ENCODE results near the gene PTPRG. TPM values are rescaled to one million over a fixed set of nuclear protein-coding genes. Genes with fewer than 3 reads are reported as not detected.

PTPRG gene
- total RNA-seq, 2 donors from 2014 or later, result 26.0 to 26.3 TPM

DNA sequence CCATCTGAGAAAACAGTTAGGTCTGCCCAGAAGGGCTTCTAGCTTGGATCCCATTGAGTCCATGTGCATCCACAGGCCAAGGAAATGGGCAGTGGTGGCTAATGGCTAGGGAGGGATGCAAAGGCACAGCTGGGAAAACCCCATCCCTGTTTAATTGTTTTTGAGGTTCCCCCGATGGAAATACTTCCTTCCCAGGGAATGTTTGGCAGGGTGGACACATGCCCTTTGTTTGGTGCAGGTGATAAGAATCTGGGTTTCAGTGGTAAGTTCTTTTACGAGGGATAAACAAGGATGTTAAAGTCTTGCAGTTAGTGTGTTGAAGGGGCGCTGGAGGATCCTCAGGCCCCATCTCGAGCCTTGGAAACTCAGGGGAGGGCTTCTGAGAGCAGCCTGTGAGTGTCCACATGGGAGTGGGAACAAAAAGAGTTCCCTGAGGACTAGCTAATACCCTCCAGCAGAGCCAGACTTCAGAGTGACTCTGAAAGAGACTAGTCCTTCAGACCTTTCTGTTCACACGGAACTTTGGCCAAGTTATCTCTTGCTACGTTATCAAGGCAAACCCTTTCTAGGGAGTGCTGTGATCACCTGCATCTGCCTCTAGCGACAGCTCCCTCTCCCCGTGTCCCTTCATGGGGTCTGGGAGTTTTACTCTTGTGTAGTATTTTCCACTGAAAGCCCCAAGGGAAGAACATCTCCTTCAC, 17.4 kb downstream of the PTPRG start:
- Histone ChIP-seq H3K9ac (ENCODE audit: low read depth in 2 of 2, low read length in 2 of 2) (no peak overlapping the region), H3K27me3 (no peaks in the 10 kb centered on the region), H3K4me1 (no peaks in the 10 kb centered on the region), H3K27ac (no peak overlapping the region), H3K9me3 (no peaks in the 10 kb centered on the region), H3K4me3 (no peak overlapping the region), H3K36me3 (no peaks in the 10 kb centered on the region)
- intact Hi-C loops (cut with DNase I), result no loop called here
- no peak for DNase-seq
- TF ChIP-seq, protein P1, sequence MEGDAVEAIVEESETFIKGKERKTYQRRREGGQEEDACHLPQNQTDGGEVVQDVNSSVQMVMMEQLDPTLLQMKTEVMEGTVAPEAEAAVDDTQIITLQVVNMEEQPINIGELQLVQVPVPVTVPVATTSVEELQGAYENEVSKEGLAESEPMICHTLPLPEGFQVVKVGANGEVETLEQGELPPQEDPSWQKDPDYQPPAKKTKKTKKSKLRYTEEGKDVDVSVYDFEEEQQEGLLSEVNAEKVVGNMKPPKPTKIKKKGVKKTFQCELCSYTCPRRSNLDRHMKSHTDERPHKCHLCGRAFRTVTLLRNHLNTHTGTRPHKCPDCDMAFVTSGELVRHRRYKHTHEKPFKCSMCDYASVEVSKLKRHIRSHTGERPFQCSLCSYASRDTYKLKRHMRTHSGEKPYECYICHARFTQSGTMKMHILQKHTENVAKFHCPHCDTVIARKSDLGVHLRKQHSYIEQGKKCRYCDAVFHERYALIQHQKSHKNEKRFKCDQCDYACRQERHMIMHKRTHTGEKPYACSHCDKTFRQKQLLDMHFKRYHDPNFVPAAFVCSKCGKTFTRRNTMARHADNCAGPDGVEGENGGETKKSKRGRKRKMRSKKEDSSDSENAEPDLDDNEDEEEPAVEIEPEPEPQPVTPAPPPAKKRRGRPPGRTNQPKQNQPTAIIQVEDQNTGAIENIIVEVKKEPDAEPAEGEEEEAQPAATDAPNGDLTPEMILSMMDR (IDR thresholded peaks at IDR 0.05), result no peak

DNA sequence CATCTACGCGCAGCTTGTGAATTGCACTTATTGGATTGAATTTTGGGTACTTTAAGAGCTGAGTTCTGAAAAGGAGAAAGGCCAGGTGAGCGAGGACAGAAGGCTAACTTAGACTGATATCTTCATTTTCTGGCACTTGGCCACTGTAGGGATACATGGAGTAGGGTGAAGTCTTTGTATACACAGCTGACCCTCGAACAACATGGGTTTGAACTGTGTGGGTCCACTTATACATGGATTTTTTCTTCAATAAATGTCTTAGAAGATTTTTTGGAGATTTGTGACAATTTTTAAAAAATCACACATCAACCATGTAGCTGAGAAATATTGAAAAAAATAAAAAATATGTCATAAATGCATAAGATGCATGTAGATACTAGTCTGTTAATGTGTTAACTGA, 18.3 kb downstream of the PTPRG start:
- no peak overlapping the region for H3K4me3 ChIP-seq
- DNase-seq, result no peak
- H3K27ac ChIP-seq, result no peak overlapping the region
- H3K27me3 ChIP-seq, result no peaks in the 10 kb centered on the region
- TF ChIP-seq, protein P1 (IDR thresholded peaks at IDR 0.05), result no peak
- intact Hi-C loops (cut with DNase I), result no loop called here
- no peaks in the 10 kb centered on the region for H3K36me3 ChIP-seq
- no peak overlapping the region for H3K9ac ChIP-seq (ENCODE audit: low read depth in 2 of 2, low read length in 2 of 2)
- no peaks in the 10 kb centered on the region for H3K4me1 ChIP-seq
- no peaks in the 10 kb centered on the region for H3K9me3 ChIP-seq

DNA sequence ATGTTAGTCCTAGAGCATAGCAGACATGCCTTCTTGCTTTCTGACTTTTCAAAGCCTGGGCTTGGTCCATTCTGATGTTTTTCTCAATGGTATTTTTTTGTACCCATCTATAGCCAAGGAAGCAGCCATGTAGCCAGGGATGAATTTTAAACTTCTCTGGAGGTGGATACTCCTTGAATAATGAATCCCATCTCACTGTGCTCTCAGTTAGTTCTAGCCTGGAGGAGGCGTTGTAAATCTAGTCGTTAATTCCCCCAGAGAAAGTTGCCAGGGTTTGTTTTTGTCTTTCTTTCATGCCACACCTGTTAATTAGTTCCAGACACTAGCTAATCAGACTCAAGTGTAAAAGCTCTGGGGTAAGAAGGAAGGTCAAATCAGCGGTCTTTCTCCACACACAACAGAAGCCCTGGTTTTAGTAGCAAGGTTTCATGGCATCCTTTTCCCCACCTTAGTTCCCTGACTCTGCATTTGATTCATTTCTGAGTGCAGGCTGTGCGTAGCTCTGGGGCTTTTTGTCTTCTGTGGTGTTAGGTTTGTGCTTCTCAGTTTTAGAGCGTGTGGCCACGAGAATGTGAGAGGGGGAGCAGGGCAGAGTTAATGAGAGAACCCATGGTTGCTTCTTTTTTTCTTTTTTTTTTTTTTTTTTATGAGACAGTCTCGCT, 19.7 kb downstream of the PTPRG start:
- Histone ChIP-seq H3K36me3 (no peaks in the 10 kb centered on the region), H3K9ac (ENCODE audit: low read depth in 2 of 2, low read length in 2 of 2) (no peak overlapping the region), H3K27ac (no peak overlapping the region), H3K4me1 (no peaks in the 10 kb centered on the region), H3K4me3 (no peak overlapping the region), H3K9me3 (no peaks in the 10 kb centered on the region), H3K27me3 (no peaks in the 10 kb centered on the region)
- intact Hi-C loops (cut with DNase I), result no loop called here
- TF ChIP-seq, protein P1 (IDR thresholded peaks at IDR 0.05), result no peak
- no peak for DNase-seq

DNA sequence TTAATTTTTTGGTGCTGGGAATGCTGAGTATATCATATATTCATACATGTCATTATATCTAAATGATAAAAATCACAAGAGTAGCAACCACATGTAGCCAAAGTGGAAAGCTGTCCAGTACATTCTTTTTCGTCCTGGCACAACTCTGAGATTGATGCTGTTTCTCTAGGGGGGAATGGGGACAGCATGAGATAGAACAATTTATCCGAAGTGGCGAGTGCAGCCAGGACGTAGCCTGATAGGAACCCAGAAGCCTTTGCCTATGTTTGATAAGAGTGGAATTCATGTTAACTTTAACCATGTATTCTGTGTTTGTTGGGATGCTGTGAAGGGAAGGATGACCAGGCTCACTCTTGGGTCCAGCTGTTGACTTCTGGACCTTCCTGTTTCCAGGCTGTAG, 20.9 kb downstream of the PTPRG start:
- Histone ChIP-seq H3K4me3 (no peak overlapping the region), H3K4me1 (no peaks in the 10 kb centered on the region), H3K9me3 (no peaks in the 10 kb centered on the region), H3K27ac (no peak overlapping the region), H3K9ac (ENCODE audit: low read depth in 2 of 2, low read length in 2 of 2) (no peak overlapping the region), H3K36me3 (no peaks in the 10 kb centered on the region), H3K27me3 (no peaks in the 10 kb centered on the region)
- TF ChIP-seq, protein P1 (IDR thresholded peaks at IDR 0.05), result no peak
- intact Hi-C loops (cut with DNase I), result no loop called here
- no peak for DNase-seq

DNA sequence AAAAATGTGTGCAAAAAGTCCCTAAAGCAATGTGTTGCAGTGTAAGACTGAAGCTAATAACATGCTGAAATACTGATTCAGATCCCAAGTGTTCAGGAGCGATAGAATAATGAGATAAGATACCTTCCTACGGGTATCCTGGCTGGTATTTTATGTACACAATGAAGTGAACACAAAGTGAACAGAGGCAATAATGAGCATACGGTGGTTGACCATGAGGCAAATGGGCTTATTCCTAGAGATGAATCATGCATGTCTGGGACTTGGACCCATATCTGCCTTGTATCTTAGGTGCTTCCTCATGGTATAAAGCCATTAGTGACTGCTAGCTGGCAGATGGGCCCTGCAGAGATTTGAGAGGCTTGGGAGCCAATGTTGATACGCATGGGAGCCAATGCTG, 21.5 kb downstream of the PTPRG start:
- Histone ChIP-seq H3K27me3 (no peaks in the 10 kb centered on the region), H3K4me1 (no peaks in the 10 kb centered on the region), H3K27ac (no peak overlapping the region), H3K36me3 (no peaks in the 10 kb centered on the region), H3K9ac (ENCODE audit: low read depth in 2 of 2, low read length in 2 of 2) (no peak overlapping the region), H3K9me3 (no peaks in the 10 kb centered on the region), H3K4me3 (no peak overlapping the region)
- intact Hi-C loops (cut with DNase I), result no loop called here
- no peak for DNase-seq
- TF ChIP-seq, protein P1 (IDR thresholded peaks at IDR 0.05), result no peak
